Keratinocyte (primary cell): ENCODE measurements around the gene NCAPG. TPM values are rescaled to one million over a fixed set of nuclear protein-coding genes. Genes with fewer than 3 reads are reported as not detected.
"Not testable (repeated sequence)": the region's sequence is repeated elsewhere in the genome, so short reads cannot be mapped to it uniquely, and the experiment has no call there.

Experiments used
- DNase-seq: peaks from one replicate; pipeline ENCODE4 v3.0.0-alpha.2; 2011; ENCODE audit warnings: low read depth, missing footprints, low spot score
- FAIRE-seq: peaks from 2 replicates; lab custom pipeline; 2011; peaks lifted over from hg19 to GRCh38; lab: Jason Lieb, UNC
- H2AFZ ChIP-seq: 2 replicates; pipeline ENCODE4 v1.6.0; 2012; ENCODE audit warnings: low read length, control low read depth, inconsistent platforms; ENCODE audit not compliant: control insufficient read depth
- H3K27ac ChIP-seq: 2 replicates; pipeline ENCODE4 v1.5.1; 2011; ENCODE audit warnings: low read length; ENCODE audit not compliant: control insufficient read depth, insufficient read depth
- H3K27me3 ChIP-seq: 3 replicates; pipeline ENCODE4 v1.6.0; 2011; ENCODE audit warnings: low read length; ENCODE audit not compliant: control insufficient read depth, insufficient read depth; ENCODE audit errors: extremely low read depth
- H3K36me3 ChIP-seq, 2 experiments: 2 replicates in 1 of 2; 3 replicates in 1 of 2; pipeline ENCODE4 v1.5.1; 2011; ENCODE audit warnings: low read length in 2 of 2, mild to moderate bottlenecking in 1 of 2; ENCODE audit not compliant: control insufficient read depth in 2 of 2, insufficient read depth in 2 of 2; ENCODE audit errors: extremely low read depth in 1 of 2
- H3K4me1 ChIP-seq: 3 replicates; pipeline ENCODE4 v1.5.1; 2011; ENCODE audit warnings: low read length; ENCODE audit not compliant: control insufficient read depth, insufficient read depth; ENCODE audit errors: extremely low read depth
- H3K4me2 ChIP-seq: 3 replicates; pipeline ENCODE4 v1.6.0; 2011; ENCODE audit warnings: low read depth, low read length; ENCODE audit not compliant: control insufficient read depth, insufficient read depth; ENCODE audit errors: extremely low read depth
- H3K4me3 ChIP-seq, 3 experiments: fragments of 200-600 bp in 1 of 3; sonication (generic) in 1 of 3; 2 replicates in 2 of 3; 3 replicates in 1 of 3; pipeline ENCODE4 v1.5.1; 2011 to 2016; ENCODE audit warnings: low read length in 3 of 3, mild to moderate bottlenecking in 3 of 3, control low read depth in 2 of 3, inconsistent platforms in 1 of 3, low read depth in 1 of 3, mixed read lengths in 1 of 3, mixed run types in 1 of 3, moderate library complexity in 1 of 3; ENCODE audit not compliant: control insufficient read depth in 2 of 3, insufficient read depth in 2 of 3; ENCODE audit errors: extremely low read depth in 1 of 3
- H3K79me2 ChIP-seq: 2 replicates; pipeline ENCODE4 v1.6.0; 2012; ENCODE audit warnings: low read length; ENCODE audit not compliant: control insufficient read depth, insufficient read depth
- H3K9ac ChIP-seq: 3 replicates; pipeline ENCODE4 v1.6.0; 2011; ENCODE audit warnings: low read length; ENCODE audit not compliant: control insufficient read depth, insufficient read depth; ENCODE audit errors: extremely low read depth
- H3K9me1 ChIP-seq: 3 replicates; pipeline ENCODE4 v1.6.0; 2011; ENCODE audit warnings: low read length; ENCODE audit not compliant: control insufficient read depth, insufficient read depth; ENCODE audit errors: extremely low read depth
- H3K9me3 ChIP-seq: 2 replicates; pipeline ENCODE4 v1.5.1; 2012; ENCODE audit warnings: low read depth, low read length; ENCODE audit not compliant: control insufficient read depth
- H4K20me1 ChIP-seq: 3 replicates; pipeline ENCODE4 v1.6.0; 2011; ENCODE audit warnings: low read length; ENCODE audit not compliant: control insufficient read depth, insufficient read depth; ENCODE audit errors: extremely low read depth
- EZH2 ChIP-seq: IDR thresholded peaks from one replicate; pipeline ENCODE4 v1.6.1; 2012; ENCODE audit warnings: inconsistent platforms, mild to moderate bottlenecking, low read length, moderate library complexity
- dilution Hi-C: fragments of 300-500 bp; cut with MboI; formaldehyde crosslinking; loops from one replicate; pipeline ENCODE4 v1.7.0; 2020; ENCODE audit warnings: low sequenced_read_pairs; ENCODE audit not compliant: extremely low pct_ligation_motif_present
- polyA plus RNA-seq, 5 experiments: library from polyadenylated mRNA; depleted of rRNA in 3 of 5; stranded (reverse) in 3 of 5; stranded (forward) in 1 of 5; unstranded in 1 of 5; fragments of >200 nt; gene quantifications; 1 replicate in 1 of 5; 2 replicates in 3 of 5; 3 replicates in 1 of 5; pipeline versions ENCODE4 v1.2.1 to v1.2.3, GENCODE V29; 2011 to 2012; ENCODE audit warnings: missing spikeins in 2 of 5, low read depth in 1 of 5, low replicate concordance in 1 of 5
- TF ChIP-seq, protein P1 (sequence below), 3 experiments: IDR thresholded peaks in 1 of 3; conservative IDR thresholded peaks in 1 of 3; optimal IDR thresholded peaks in 1 of 3; 2 replicates in 2 of 3; 3 replicates in 1 of 3; pipeline versions ENCODE3 to v1.5.1; 2011; ENCODE audit warnings: low read length in 3 of 3, mild to moderate bottlenecking in 3 of 3, moderate library complexity in 2 of 3, control low read depth in 1 of 3, inconsistent platforms in 1 of 3; ENCODE audit not compliant: insufficient read depth in 2 of 3; ENCODE audit errors: extremely low read depth in 1 of 3

NCAPG gene
- polyA plus RNA-seq, 1 donor (not counting 4 experiments of a cell fraction or from before 2014, with no cell fraction given), result 18.0 TPM

GRCh38 chr4:17859793-17860406 is 49.1 kb downstream of the NCAPG start:
- no peak for FAIRE-seq
- Histone ChIP-seq H3K9me1 (no peaks in the 10 kb centered on the region), H3K9me3 (no peaks in the 10 kb centered on the region), H3K79me2 (no peaks in the 10 kb centered on the region), H2AFZ (no peak overlapping the region), H3K4me1 (no peaks in the 10 kb centered on the region), H3K27me3 (no peaks in the 10 kb centered on the region), H3K27ac (no peak overlapping the region), H4K20me1 (no peaks in the 10 kb centered on the region), H3K36me3 (no peaks in the 10 kb centered on the region), H3K9ac (no peak overlapping the region), H3K4me3 (no peak overlapping the region), H3K4me2 (no peak overlapping the region)
- TF ChIP-seq, protein P1, sequence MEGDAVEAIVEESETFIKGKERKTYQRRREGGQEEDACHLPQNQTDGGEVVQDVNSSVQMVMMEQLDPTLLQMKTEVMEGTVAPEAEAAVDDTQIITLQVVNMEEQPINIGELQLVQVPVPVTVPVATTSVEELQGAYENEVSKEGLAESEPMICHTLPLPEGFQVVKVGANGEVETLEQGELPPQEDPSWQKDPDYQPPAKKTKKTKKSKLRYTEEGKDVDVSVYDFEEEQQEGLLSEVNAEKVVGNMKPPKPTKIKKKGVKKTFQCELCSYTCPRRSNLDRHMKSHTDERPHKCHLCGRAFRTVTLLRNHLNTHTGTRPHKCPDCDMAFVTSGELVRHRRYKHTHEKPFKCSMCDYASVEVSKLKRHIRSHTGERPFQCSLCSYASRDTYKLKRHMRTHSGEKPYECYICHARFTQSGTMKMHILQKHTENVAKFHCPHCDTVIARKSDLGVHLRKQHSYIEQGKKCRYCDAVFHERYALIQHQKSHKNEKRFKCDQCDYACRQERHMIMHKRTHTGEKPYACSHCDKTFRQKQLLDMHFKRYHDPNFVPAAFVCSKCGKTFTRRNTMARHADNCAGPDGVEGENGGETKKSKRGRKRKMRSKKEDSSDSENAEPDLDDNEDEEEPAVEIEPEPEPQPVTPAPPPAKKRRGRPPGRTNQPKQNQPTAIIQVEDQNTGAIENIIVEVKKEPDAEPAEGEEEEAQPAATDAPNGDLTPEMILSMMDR (optimal IDR thresholded peaks at IDR 0.05 in 1 of 3, IDR thresholded peaks at IDR 0.05 in 1 of 3, conservative IDR thresholded peaks at IDR 0.05 in 1 of 3; ENCODE audit: extremely low read depth in 1 of 3, insufficient read depth in 2 of 3, low read length in 3 of 3), result no peak
- no peak for TF ChIP-seq EZH2
- dilution Hi-C loops, result no loop called here
- DNase-seq, result no peak

DNA sequence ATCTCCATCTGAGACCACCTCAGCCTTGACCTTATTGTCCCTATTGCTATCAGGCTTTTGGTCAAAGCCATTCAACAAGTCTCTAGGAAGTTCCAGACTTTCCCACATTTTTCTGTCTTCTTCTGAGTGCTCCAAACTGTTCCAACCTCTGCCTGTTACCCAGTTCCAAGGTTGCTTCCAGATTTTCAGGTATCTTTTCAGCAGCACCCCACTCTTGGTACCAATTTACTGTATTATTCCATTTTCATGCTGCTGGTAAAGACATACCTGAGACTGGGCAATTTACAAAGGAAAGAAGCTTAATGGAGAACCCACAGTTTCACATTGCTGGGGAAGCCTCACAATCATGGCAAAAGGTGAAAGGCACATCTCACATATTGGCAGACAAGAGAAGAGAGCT is 51.1 kb downstream of the NCAPG start:
- not testable (repeated sequence) for DNase-seq, H3K4me2 ChIP-seq

GRCh38 chr4:17865866-17866363 is 55.1 kb downstream of the NCAPG start:
- Histone ChIP-seq H3K36me3 (no peaks in the 10 kb centered on the region), H3K27me3 (no peaks in the 10 kb centered on the region), H3K79me2 (no peaks in the 10 kb centered on the region), H3K9me3 (no peaks in the 10 kb centered on the region), H3K4me3 (no peak overlapping the region), H3K4me1 (no peaks in the 10 kb centered on the region), H3K4me2 (no peak overlapping the region), H4K20me1 (no peaks in the 10 kb centered on the region), H2AFZ (no peak overlapping the region), H3K9ac (no peak overlapping the region), H3K27ac (no peak overlapping the region), H3K9me1 (no peaks in the 10 kb centered on the region)
- no peak for DNase-seq
- dilution Hi-C loops, result no loop called here
- no peak for FAIRE-seq
- no peak for TF ChIP-seq EZH2
- TF ChIP-seq, protein P1 (optimal IDR thresholded peaks at IDR 0.05 in 1 of 3, IDR thresholded peaks at IDR 0.05 in 1 of 3, conservative IDR thresholded peaks at IDR 0.05 in 1 of 3; ENCODE audit: extremely low read depth in 1 of 3, insufficient read depth in 2 of 3, low read length in 3 of 3), result no peak

More for the DNA sequence above, 51.1 kb downstream of the NCAPG start:
- H3K9me3 ChIP-seq, H4K20me1 ChIP-seq, H3K36me3 ChIP-seq, H3K27ac ChIP-seq, H3K4me1 ChIP-seq, H3K79me2 ChIP-seq, H2AFZ ChIP-seq, FAIRE-seq, H3K4me3 ChIP-seq, H3K9ac ChIP-seq, H3K27me3 ChIP-seq, H3K9me1 ChIP-seq, dilution Hi-C loops: not testable (repeated sequence)
